Brain pericyte (primary cell): ENCODE measurements around the gene EPG5.
"Not testable (repeated sequence)": the region's sequence is repeated elsewhere in the genome, so short reads cannot be mapped to it uniquely, and the experiment has no call there.

ENCODE experiments used
- DNase-seq: peaks from one replicate; pipeline ENCODE4 v3.0.0-alpha.2; 2012; ENCODE audit warnings: low read depth, low spot score

EPG5 gene

GRCh38 chr18:45980229-45980628, 13.1 kb upstream of the EPG5 start:
- DNase-seq, result no peak

- DNase-seq, result no peak
Measured at GRCh38 chr18:45978084-45978483, 11.0 kb upstream of the EPG5 start.

- DNase-seq, result no peak
Measured at GRCh38 chr18:45976974-45977373, 9.8 kb upstream of the EPG5 start.

GRCh38 chr18:45976566-45976965, 9.4 kb upstream of the EPG5 start:
- DNase-seq, result no peak

GRCh38 chr18:45974088-45974536, 7.0 kb upstream of the EPG5 start:
- peak; percentile 41 for DNase-seq

GRCh38 chr18:45964913-45965312, 2.2 kb downstream of the EPG5 start:
- not testable (repeated sequence) for DNase-seq

DNA sequence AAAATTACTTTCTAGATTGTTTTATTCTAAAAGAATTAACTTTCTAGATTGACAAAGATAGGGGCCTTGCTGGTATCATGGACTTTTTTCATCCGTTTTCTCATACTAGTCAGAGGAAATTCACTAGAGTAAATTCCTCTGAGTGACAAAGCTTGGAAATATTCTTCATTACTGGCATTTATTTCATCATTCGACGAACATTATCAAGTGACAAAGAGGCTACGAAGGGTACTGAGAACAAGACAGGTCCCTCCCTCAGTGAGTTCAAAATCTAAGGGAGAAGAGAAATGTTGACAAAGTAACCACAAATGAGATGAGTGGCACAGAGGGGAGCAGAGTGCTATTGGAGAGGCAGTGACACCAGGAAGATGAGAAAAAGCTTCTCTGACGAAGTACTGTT, 4.3 kb downstream of the EPG5 start:
- DNase-seq, result no peak

GRCh38 chr18:45962461-45962860, 4.7 kb downstream of the EPG5 start:
- no peak for DNase-seq

GRCh38 chr18:45959484-45959883, 7.6 kb downstream of the EPG5 start:
- DNase-seq, result not testable (repeated sequence)

DNA sequence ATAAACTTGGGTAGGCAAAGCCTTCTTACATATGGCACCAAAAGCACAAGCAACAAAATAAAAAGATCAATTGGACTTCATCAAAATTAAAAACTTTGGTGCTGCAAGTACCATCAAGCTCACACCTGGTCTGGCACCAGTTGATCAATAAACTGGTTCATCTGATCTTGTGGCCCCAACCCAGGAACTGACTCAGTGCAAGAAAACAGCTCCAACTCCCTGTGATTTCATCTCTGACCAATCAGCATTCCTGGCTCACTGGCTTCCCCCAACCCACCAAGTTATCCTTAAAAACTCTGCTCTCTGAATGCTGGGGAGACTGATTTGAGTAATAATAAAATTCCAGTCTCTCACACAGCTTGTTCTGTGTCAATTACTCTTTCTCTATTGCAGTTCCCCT, 8.4 kb downstream of the EPG5 start:
- no peak for DNase-seq

GRCh38 chr18:45958027-45958426, 9.1 kb downstream of the EPG5 start:
- no peak for DNase-seq

DNA sequence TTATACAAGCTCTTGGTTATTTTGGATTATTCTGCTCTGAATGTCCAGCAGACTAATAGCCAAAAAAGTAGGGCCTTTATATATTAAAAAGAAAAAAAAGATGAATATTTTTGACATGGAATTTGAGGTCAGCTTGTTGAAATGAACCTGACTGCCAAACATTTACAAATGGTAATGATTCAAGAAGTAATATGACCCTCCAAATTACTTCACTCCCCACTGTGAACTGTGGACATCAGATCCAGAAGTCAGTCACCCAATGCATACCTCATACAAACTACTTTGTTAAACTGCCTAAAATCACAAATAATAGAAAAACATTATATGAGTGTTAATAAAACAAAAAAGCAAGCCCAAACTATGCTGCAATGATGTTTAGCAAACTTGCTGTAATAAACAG, 10.0 kb downstream of the EPG5 start:
- DNase-seq, result peak; percentile 25

DNA sequence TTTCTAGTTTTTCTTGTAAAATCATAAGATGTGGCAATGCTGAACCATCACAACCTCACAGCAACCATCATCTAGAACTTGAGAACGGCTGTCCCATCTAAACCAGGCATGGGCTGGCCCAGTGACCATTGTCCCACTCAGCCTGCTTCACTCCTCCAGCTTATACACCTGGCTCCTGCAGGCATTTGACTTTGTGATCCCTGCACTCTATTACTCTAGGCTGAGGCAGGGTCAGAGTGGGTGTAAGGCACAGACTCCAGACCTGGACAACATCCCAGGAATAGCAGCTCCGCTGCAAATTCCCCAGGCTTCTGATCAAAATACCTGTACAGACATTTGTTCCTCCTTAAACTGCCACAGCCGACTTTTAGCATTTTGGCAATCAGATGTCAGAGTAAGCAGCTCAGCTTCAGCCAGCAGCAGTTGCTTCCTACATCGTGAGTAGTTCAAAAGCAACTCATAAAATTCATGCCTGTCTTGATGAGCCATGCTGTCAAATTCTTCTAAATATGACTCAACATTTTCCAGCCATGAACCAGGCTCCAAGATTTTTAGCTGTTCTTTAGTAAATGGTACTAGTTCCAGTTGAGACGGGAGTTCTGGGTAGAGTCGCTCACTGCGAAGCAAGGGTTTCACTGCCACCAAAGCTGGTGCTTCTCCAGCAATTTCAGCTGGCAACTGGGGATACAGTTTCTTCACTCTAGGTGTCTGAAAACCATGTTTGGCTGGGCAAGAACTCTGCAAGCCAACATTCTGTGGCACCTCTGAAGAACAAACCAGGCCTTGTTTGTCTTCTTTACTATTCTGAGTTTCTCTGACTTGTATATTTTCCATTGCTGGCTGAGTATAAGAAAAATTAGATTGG, 12.8 kb downstream of the EPG5 start:
- no peak for DNase-seq

GRCh38 chr18:45951016-45951714, 16.0 kb downstream of the EPG5 start:
- no peak for DNase-seq

GRCh38 chr18:45945669-45946068, 21.5 kb downstream of the EPG5 start:
- DNase-seq, result no peak

- DNase-seq, result no peak
Measured at GRCh38 chr18:45940724-45941123, 26.4 kb downstream of the EPG5 start.

GRCh38 chr18:45939236-45939635, 27.9 kb downstream of the EPG5 start:
- DNase-seq, result no peak

DNA sequence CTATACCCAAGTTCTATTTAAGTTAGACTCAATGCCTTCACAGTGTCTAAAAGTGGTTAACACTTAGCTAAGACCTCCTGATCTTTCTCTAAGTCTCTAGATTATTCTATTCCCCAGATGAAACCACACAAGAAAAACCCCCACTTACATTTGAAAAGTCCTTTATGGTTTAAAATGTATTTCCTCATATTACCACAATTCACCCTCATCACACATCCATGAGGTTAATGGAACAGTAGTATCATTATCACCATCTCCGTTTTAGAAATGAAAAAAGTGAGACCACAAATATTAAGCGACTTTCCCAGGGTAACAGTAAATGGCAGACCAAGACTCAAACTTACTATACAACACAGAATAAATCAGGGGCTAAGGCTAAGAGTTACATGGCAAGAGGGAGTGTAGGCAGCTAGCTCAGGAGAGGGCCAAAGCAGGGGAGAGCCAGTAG, 28.6 kb downstream of the EPG5 start:
- no peak for DNase-seq

DNA sequence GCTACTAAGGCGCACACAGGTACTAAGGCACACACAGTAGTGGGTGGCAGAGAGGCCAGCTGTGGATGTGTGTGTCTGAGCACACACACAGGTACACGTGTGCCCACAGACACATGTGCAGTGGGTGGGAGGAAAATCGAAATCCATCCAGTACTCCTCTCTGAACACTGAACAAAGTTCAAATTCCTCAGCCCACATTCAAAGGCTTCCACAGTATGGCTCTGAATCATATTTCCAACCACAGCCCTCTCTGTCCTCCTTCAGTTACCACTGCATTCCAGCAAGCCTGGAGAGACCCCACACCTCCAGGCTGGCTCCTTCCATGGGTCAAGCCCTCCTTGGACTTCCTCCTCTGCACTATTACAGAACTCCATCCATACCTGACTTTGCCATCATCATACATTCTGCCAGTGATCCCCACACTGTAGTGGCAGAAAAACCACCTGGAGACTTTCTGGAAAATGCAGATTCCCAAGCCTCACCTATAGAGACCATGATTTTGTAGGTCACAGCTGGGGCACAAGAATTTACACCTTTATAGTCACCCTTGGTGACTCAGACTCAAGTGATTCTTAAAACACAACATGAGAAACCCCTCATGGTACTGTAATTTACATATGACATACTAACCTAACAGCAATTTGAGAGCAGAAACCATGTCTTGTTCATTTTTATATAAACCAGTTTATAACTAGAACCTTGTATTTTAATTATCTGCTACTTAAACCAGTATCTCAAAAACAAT, 31.4 kb downstream of the EPG5 start:
- DNase-seq, result no peak

- DNase-seq, result no peak
Measured at GRCh38 chr18:45932708-45933107, 34.4 kb downstream of the EPG5 start.

DNA sequence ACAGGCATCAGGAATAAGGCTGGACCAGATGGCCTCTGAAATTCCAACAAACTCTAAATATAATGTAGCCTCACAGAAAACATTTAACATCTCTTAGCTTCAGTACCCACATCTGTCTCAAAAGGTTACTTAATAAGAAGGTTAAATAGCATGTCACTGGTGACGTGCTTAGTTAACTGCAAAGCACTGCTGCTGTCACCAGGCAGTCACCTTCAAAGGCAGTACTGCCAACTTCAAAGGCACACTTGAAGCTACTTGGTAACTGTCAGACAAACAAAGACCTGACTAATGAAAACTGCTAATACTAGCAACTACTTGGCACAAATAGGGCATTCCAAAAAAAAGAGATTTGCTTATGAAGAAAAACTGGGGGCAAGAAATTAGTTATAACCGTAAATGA, 36.2 kb downstream of the EPG5 start:
- no peak for DNase-seq

DNA sequence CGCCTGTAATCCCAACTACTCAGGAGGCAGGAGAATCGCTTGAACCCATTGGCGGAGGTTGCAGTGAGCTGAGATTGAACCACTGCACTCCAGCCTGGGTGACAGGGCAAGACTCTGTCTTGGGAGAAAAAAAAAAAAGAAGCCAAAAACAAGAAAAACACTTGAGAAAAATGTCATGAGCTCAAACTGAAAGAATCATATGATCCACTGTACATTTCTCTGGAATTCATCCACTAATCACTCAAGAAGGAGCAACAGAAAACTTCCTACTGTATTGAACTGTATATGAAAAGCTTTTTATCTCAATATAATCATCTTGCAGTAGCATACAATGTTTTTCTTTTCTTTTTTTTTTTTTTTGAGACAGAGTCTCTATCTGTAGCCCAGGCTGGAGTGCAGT, 40.4 kb downstream of the EPG5 start:
- DNase-seq, result no peak
